AG04450 (cell line): Measurements from ENCODE around the gene SLC12A8. TPM values are rescaled to one million over a fixed set of nuclear protein-coding genes. Genes with fewer than 3 reads are reported as not detected.

Experiments
- CTCF ChIA-PET: fragments of 300-600, 350-600 bp; formaldehyde crosslinking; extraction: SDS; loops from one replicate; lab custom pipeline; 2022; ENCODE audit warnings: antibody characterized with exemption, inconsistent platforms; lab: Charles Lee
- POLR2A ChIA-PET: fragments of 350-600 bp; formaldehyde crosslinking; extraction: SDS; loops from one replicate; lab custom pipeline; 2021; ENCODE audit warnings: antibody characterized with exemption, inconsistent platforms; lab: Yijun Ruan, JAX
- DNase-seq: peaks from one replicate; pipeline ENCODE4 v3.0.0-alpha.2; 2011; ENCODE audit warnings: low read depth, low spot score
- H3K27ac ChIP-seq: one replicate; pipeline ENCODE4 v1.5.1; 2012; ENCODE audit warnings: low read depth, low read length, control low read depth
- H3K27me3 ChIP-seq: one replicate; pipeline ENCODE4 v1.6.0; 2012; ENCODE audit warnings: low read length; ENCODE audit not compliant: control insufficient read depth, insufficient read depth
- H3K4me3 ChIP-seq: 2 replicates; pipeline ENCODE4 v1.5.1; 2011; ENCODE audit warnings: mild to moderate bottlenecking, low read depth, low read length, control low read depth
- H3K9me3 ChIP-seq: 2 replicates; pipeline ENCODE4 v1.5.1; 2012; ENCODE audit warnings: low read length; ENCODE audit not compliant: control insufficient read depth, insufficient read depth
- polyA plus RNA-seq: library from polyadenylated mRNA; depleted of rRNA; stranded (reverse); fragments of >200 nt; gene quantifications from 2 replicates; pipeline ENCODE4 v1.2.3, GENCODE V29; 2011
- TF ChIP-seq, protein P1 (sequence below): IDR thresholded peaks from 2 replicates; pipeline ENCODE4 v1.5.1; 2011; ENCODE audit warnings: low read depth, low read length, control low read depth, inconsistent platforms

The SLC12A8 gene
- polyA plus RNA-seq, 1 experiment, result 15.3 TPM

DNA sequence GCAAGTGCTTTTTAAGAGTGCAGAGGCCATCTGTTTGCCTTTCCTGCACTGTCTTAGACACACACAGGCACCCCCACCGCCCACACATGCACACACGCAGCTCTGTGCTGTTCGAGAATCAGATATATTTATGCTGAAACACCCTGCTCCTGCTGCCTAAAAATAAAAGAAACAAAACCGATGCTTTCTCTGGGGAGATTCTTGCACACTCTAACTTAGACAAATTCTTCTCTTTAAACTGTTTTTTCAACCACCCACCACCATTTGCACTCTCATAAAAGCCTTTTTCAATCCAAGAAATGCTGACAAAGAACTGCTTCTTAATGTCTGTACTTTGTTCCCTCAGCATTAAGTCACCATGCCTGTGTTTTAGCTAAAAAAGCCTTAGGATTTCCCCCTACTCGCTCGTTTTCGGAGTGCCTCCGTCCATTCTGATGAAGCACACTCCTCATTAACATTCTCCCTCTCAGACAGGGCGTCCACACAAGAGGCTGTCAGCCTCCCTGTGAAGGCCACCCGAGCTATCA lies 26.2 kb downstream of the SLC12A8 start:
- no peak overlapping the region for H3K27ac ChIP-seq
- CTCF ChIA-PET, result no interaction called here

DNA sequence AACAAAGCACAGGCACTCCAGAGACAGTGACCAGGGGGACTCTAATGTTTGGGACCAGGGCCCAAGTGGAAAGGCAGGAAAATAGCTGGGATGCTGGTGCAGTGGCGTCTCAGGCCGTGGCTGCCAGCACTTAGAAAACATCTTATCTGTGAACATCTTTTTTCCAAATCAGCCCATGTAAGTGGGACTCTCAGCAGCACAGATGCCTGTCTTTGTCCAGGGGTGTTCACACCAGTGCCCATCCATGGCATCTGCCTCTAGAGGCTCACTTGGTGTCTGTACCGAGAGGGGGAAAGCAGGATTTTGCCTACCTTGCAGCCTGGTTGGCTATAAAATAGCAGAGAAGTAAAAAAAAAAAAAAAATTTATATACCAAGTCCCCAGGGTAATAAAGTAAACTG lies 26.7 kb downstream of the SLC12A8 start:
- no peaks in the 10 kb centered on the region for H3K27me3 ChIP-seq
- TF ChIP-seq, protein P1, sequence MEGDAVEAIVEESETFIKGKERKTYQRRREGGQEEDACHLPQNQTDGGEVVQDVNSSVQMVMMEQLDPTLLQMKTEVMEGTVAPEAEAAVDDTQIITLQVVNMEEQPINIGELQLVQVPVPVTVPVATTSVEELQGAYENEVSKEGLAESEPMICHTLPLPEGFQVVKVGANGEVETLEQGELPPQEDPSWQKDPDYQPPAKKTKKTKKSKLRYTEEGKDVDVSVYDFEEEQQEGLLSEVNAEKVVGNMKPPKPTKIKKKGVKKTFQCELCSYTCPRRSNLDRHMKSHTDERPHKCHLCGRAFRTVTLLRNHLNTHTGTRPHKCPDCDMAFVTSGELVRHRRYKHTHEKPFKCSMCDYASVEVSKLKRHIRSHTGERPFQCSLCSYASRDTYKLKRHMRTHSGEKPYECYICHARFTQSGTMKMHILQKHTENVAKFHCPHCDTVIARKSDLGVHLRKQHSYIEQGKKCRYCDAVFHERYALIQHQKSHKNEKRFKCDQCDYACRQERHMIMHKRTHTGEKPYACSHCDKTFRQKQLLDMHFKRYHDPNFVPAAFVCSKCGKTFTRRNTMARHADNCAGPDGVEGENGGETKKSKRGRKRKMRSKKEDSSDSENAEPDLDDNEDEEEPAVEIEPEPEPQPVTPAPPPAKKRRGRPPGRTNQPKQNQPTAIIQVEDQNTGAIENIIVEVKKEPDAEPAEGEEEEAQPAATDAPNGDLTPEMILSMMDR, result no peak
- CTCF ChIA-PET, result no interaction called here
- no peak for DNase-seq
- POLR2A ChIA-PET, result interaction anchor here (1.0 kb wide), 1 partner anchor 9 kb away, joined by 9 read pairs; no protein-coding TSS in a partner anchor
- H3K27ac ChIP-seq, result no peak overlapping the region
- H3K9me3 ChIP-seq, result 0 out of 2 replicates have a peak, but pooled peaks cover 5% of the 10 kb centered on the region
- H3K4me3 ChIP-seq, result no peak overlapping the region

More for the DNA sequence above, 26.2 kb downstream of the SLC12A8 start:
- DNase-seq, result no peak
- H3K27me3 ChIP-seq, result no peaks in the 10 kb centered on the region
- POLR2A ChIA-PET, result interaction anchor here (0.6 to 1.0 kb wide), 2 partner anchors 9 to 276 kb away, joined by 4 to 9 read pairs; no protein-coding TSS in a partner anchor
- H3K9me3 ChIP-seq, result 0 out of 2 replicates have a peak, but pooled peaks cover 5% of the 10 kb centered on the region
- TF ChIP-seq, protein P1, result no peak
- H3K4me3 ChIP-seq, result no peak overlapping the region

DNA sequence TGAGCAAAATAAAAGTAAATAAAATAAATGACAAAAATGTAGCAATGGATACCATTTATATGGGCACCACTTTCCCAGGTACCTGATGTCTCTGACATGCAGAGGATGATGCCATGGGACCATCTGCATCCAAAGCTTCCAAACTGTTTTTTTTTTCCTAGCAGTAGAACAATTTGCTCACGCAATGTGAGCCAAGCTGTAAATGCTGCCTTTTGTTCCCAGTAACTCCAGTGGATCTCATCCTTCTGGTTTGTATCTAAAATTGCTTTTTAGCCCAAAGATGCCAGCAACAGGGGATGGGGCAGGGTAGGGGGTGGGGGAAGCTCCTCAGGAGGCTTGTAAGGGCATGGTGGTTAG lies 32.7 kb downstream of the SLC12A8 start:
- Histone ChIP-seq H3K4me3 (no peak overlapping the region), H3K27me3 (no peaks in the 10 kb centered on the region), H3K27ac (no peak overlapping the region), H3K9me3 (no peaks in the 10 kb centered on the region)
- CTCF ChIA-PET, result interaction anchor here (0.6 kb wide), 2 partner anchors 12 to 383 kb away, joined by 4 to 5 read pairs; no protein-coding TSS in a partner anchor
- POLR2A ChIA-PET, result no interaction called here
- TF ChIP-seq, protein P1, result no peak
- no peak for DNase-seq

DNA sequence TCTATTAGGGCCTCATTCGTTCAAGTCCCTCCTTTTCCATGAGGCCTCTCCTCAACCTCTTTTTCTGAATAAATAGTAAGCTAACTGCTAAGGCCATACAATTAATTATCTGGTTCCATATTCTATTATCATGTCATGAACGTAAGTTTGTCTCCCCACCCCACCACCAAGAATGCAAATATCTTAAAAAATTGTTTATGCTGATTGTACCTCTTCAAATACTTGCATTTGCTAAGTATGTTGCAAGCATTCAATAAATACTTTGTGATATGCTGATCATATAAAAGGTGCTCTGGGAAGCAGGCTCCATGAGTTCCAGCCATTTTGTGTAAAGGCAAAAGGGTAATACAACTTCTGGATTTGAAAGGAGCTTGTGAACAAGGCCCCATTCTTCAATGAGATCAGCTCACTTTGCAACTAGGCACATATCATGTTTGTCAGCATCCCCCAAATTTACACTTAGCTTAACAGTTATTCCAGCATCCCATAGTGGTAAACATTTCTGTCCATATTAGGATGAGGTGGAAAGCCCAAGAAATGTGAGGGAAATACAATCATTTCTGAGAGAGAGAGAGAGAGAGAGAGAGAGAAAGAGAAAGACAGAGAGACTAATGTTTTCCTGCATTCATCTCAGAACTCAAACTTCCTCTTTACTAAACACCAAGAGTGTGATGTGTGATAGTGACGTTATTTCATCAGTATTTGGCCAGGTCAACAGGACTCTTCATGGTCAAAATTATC lies 33.2 kb downstream of the SLC12A8 start:
- H3K27me3 ChIP-seq, result no peaks in the 10 kb centered on the region
- no peak for DNase-seq
- H3K4me3 ChIP-seq, result no peak overlapping the region
- TF ChIP-seq, protein P1, result no peak
- ChIA-PET CTCF (interaction anchor here (0.6 kb wide), 2 partner anchors 12 to 383 kb away, joined by 4 to 5 read pairs; no protein-coding TSS in a partner anchor), POLR2A (no interaction called here)
- H3K27ac ChIP-seq, result no peak overlapping the region
- H3K9me3 ChIP-seq, result no peaks in the 10 kb centered on the region

DNA sequence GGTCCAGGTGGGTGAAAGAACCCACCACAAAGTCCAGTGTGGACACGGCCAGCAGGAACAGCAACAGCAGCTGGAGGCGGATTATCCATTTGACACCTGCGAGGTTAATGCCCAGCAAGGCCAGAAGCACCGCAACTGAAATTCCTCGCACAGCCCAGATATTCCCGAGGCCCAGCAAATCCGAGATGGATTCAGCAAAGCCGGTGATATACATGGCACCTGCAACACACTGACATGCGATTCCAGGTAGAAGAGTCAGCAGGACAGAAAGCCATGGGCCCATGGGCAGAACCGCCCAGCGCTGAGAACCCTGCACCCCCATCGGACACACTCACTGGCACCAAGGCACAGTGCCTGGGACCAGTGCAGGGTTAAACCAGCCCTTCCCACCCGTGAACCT lies 34.8 kb downstream of the SLC12A8 start:
- CTCF ChIA-PET, result no interaction called here
- TF ChIP-seq, protein P1, result no peak
- H3K27ac ChIP-seq, result no peak overlapping the region
- DNase-seq, result no peak
- H3K27me3 ChIP-seq, result no peaks in the 10 kb centered on the region
- POLR2A ChIA-PET, result no interaction called here
- no peaks in the 10 kb centered on the region for H3K9me3 ChIP-seq
- no peak overlapping the region for H3K4me3 ChIP-seq
